GM20000 (cell line): ENCODE measurements around the gene CAMK1D.
"Not testable (repeated sequence)": the region's sequence is repeated elsewhere in the genome, so short reads cannot be mapped to it uniquely, and the experiment has no call there.

ENCODE experiments used
- DNase-seq: peaks from one replicate; pipeline ENCODE4 v3.0.0; 2012; ENCODE audit warnings: low spot score
- CTCF ChIP-seq: IDR thresholded peaks from 2 replicates; pipeline ENCODE4 v1.5.1; 2012; ENCODE audit warnings: mild to moderate bottlenecking, control low read depth; ENCODE audit errors: extremely low read depth, missing control alignments

CAMK1D gene

GRCh38 chr10:12720217-12720981 is 371.1 kb downstream of the CAMK1D start:
- no peak for TF ChIP-seq CTCF
- DNase-seq, result no peak

GRCh38 chr10:12721334-12721733 is 372.0 kb downstream of the CAMK1D start:
- no peak for TF ChIP-seq CTCF
- no peak for DNase-seq

GRCh38 chr10:12723220-12723619 is 373.9 kb downstream of the CAMK1D start:
- no peak for DNase-seq
- no peak for TF ChIP-seq CTCF

GRCh38 chr10:12724807-12725579 is 375.6 kb downstream of the CAMK1D start:
- no peak for DNase-seq
- TF ChIP-seq CTCF, result no peak

- not testable (repeated sequence) for DNase-seq
These were observed 376.2 kb downstream of the CAMK1D start for GRCh38 chr10:12725580-12725888.

GRCh38 chr10:12726971-12727831 is 377.9 kb downstream of the CAMK1D start:
- TF ChIP-seq CTCF, result no peak
- DNase-seq, result no peak

GRCh38 chr10:12727832-12728215 is 378.5 kb downstream of the CAMK1D start:
- DNase-seq, result no peak
- TF ChIP-seq CTCF, result no peak
